ENCODE measurements around the gene PIP4K2C.

GRCh38 chr12:57541717-57542116 is 49.3 kb upstream of the PIP4K2C start:
- TF ChIP-seq CTCF (IDR thresholded peaks at IDR 0.05; ENCODE audit: insufficient read depth, low read length): no peak
- TF ChIP-seq POLR2AphosphoS5 (IDR thresholded peaks at IDR 0.05; ENCODE audit: low read depth): no peak
- TF ChIP-seq REST (IDR thresholded peaks at IDR 0.05; ENCODE audit: insufficient replicate concordance, low read depth): no peak
